ENCODE results near the gene MAGEF1. TPM values are rescaled to one million over a fixed set of nuclear protein-coding genes. Genes with fewer than 3 reads are reported as not detected.
"Not testable (repeated sequence)": the region's sequence is repeated elsewhere in the genome, so short reads cannot be mapped to it uniquely, and the experiment has no call there.

MAGEF1 gene
- total RNA-seq, 1 experiment from 2014 or later, result 25.2 TPM

DNA sequence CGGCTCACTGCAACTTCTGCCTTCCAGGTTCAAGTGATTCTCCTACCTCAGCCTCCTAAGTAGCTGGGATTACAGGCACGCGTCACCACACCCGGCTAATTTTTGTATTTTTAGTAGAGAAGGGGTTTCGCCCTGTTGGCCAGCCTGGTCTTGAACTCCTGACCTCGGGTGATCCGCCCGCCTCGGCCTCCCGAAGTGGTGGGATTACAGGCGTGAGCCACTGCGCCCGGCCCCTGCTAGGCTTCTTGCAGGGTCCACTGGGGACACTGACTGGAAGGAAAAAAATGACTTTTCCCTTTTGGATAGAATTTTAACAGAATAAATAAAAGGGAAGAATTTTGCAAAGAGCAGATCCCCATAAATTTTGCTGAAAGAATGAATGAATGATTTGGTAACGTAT is 17.3 kb upstream of the MAGEF1 start:
- DNase-seq (ENCODE audit: low read depth); in situ Hi-C loops (cut with HindIII; ENCODE audit: low pct_unique_long_range_greater_than_20kb, low sequenced_read_pairs): not testable (repeated sequence)

GRCh38 chr3:184728010-184728527 is 16.2 kb upstream of the MAGEF1 start:
- in situ Hi-C loops (cut with HindIII; ENCODE audit: low pct_unique_long_range_greater_than_20kb, low sequenced_read_pairs), result no loop called here
- DNase-seq (ENCODE audit: low read depth), result no peak

- in situ Hi-C loops (cut with HindIII; ENCODE audit: low pct_unique_long_range_greater_than_20kb, low sequenced_read_pairs), result no loop called here
- peak; percentile 42 for DNase-seq (ENCODE audit: low read depth)
Observed at GRCh38 chr3:184727357-184728009, 15.6 kb upstream of the MAGEF1 start.

GRCh38 chr3:184726497-184726896 is 14.6 kb upstream of the MAGEF1 start:
- no peak for DNase-seq (ENCODE audit: low read depth)
- in situ Hi-C loops (cut with HindIII; ENCODE audit: low pct_unique_long_range_greater_than_20kb, low sequenced_read_pairs), result no loop called here

DNA sequence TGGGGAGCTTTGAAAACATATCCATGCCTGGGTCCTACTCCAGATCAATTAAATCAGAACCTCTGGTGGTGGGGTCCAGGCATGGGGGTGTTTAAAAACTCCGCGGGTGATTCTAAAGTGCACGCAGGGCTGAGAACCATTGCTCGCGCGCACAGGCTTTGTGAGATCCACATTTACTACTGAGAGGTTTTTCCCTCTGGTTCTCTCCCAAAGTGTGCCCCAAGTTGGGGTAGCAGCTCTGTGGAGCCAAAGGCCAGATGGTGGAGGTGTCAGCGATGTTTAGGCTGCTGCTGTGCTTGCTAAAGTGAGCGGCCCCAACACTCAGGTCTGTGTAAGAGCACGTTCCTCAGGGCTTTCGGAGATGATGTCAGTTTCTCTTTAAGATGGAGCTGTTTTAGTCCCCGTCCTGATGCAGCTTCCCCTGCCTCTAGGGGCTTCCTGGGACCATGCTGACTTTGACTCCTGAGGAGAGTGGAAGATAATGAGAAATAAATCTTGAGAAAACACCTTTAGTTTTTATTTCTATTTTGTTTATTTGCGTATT is 13.4 kb upstream of the MAGEF1 start:
- DNase-seq (ENCODE audit: low read depth), result no peak
- in situ Hi-C loops (cut with HindIII; ENCODE audit: low pct_unique_long_range_greater_than_20kb, low sequenced_read_pairs), result no loop called here

DNA sequence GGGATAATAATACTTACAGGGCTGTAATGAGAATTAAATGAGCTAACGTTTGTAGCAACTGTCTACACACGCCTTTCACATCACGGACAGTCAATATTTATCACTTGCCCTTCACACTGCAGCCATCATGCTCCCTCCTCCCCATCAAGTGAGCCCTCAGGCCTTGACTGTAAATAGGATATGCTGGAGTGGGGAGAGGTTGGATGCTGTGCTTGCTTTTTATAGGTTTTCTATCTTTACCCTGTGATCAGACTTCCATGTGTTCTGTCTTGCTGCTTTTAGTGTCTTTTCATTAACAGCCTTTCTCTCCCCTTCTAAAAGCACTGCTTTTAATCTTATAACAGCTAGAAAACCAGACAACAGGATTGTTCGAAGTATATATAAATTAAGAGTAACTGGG is 12.8 kb upstream of the MAGEF1 start:
- in situ Hi-C loops (cut with HindIII; ENCODE audit: low pct_unique_long_range_greater_than_20kb, low sequenced_read_pairs), result no loop called here
- no peak for DNase-seq (ENCODE audit: low read depth)

- DNase-seq (ENCODE audit: low read depth), result no peak
- in situ Hi-C loops (cut with HindIII; ENCODE audit: low pct_unique_long_range_greater_than_20kb, low sequenced_read_pairs), result no loop called here
Observed at GRCh38 chr3:184719709-184720108, 7.8 kb upstream of the MAGEF1 start.

GRCh38 chr3:184718431-184718830 is 6.6 kb upstream of the MAGEF1 start:
- DNase-seq (ENCODE audit: low read depth), result no peak
- in situ Hi-C loops (cut with HindIII; ENCODE audit: low pct_unique_long_range_greater_than_20kb, low sequenced_read_pairs), result no loop called here

- in situ Hi-C loops (cut with HindIII; ENCODE audit: low pct_unique_long_range_greater_than_20kb, low sequenced_read_pairs), result no loop called here
Observed at GRCh38 chr3:184717399-184717983, 5.6 kb upstream of the MAGEF1 start.

DNA sequence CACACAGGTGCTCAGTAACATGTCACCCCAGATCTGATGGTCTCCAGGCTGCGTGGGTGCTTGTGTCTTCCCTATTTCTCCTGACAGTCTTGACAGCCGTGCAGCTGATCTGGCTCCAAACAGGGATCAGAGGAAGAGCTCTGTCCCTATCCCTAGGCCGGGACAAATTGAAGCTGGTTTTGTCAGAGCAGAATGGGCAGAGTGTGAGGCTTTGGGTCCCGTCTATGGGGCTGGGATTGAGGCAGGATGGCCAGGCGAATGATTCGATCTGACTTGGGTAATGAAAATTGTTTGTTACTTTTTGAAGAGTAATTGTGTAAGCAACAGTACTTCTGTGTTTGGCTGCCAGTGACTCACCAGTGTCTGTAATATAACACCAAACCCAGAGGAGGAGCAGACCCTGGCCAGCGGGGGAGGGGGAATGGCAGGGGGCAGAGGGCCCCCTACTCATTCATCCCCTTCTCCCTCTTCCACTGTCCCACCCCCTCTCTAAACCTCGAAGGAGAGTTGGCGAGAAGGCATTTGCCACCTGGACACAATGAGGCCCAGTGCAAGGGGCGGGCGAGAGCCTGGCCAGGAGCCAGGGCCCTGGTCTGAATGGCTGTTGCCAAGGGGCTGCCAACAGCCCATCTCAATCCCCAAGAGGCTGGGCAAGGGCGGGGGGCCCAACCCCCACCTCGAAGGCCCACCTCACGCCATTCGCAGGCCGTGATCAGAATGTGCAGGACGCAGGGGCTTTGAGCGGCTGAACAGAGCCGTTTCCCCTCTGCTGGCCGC is 4.9 kb upstream of the MAGEF1 start:
- in situ Hi-C loops (cut with HindIII; ENCODE audit: low pct_unique_long_range_greater_than_20kb, low sequenced_read_pairs), result no loop called here
- DNase-seq (ENCODE audit: low read depth), result no peak

More at GRCh38 chr3:184717399-184717983, 5.6 kb upstream of the MAGEF1 start:
- DNase-seq (ENCODE audit: low read depth), result no peak

- in situ Hi-C loops (cut with HindIII; ENCODE audit: low pct_unique_long_range_greater_than_20kb, low sequenced_read_pairs), result no loop called here
- DNase-seq (ENCODE audit: low read depth), result no peak
Observed at GRCh38 chr3:184715943-184716621, 4.2 kb upstream of the MAGEF1 start.

GRCh38 chr3:184713521-184713920 is 1.7 kb upstream of the MAGEF1 start:
- in situ Hi-C loops (cut with HindIII; ENCODE audit: low pct_unique_long_range_greater_than_20kb, low sequenced_read_pairs), result no loop called here

DNA sequence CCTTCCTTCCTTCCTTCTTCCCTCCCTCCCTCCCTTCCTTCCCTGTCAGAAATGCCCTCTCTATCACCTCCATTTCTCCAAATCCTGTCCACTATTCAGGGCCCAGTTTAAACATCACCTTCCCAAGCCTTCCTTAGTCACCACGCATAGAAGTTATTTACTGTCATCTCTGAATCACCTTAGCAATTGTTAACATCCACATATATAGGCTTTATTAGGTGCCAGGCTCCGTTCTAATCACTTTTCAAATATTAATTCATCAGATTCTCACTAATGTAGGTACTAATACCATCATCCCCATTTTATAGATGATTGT is 1.1 kb upstream of the MAGEF1 start:
- in situ Hi-C loops (cut with HindIII; ENCODE audit: low pct_unique_long_range_greater_than_20kb, low sequenced_read_pairs), result no loop called here
- no peak for DNase-seq (ENCODE audit: low read depth)

More at GRCh38 chr3:184713521-184713920, 1.7 kb upstream of the MAGEF1 start:
- DNase-seq (ENCODE audit: low read depth), result no peak

DNA sequence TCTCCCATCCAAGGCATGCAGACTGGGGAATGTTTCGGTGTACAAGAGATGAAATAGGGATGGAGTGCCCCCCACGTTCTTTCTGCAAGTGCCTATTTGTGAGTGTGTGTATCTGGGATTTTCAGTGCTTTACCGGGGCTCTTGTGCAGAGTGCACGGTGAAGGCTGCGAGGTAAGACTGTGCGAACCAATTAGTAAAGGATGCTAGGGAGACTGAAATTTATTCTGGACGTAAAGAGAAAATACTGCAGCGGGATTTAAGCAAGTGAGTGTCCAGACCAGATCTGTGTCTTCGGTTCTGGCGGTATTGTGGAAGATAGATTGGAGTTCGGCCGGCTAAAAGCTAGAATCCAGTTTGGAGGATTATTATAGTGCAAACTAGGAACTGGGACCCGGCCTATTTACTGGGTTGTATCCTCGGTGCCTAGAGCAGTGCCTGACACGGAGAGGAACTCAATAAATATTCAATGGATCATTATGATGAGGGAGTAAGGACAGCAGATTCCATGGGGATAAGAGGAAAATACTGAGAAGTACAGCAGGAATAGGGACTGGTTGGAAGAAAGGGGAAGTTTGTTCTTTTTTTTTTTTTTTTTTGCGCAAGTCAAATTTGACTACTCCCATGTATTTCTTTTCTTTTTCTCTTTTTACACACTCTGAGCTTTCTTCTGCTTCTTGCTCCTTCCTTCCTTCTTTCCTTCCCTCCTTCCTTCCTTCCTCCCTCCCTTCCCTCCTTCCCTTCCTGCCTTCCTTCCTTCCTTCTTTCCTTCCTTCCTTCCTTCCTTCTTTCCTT is 580 bp upstream of the MAGEF1 start:
- DNase-seq (ENCODE audit: low read depth), result no peak
- in situ Hi-C loops (cut with HindIII; ENCODE audit: low pct_unique_long_range_greater_than_20kb, low sequenced_read_pairs), result no loop called here

- DNase-seq (ENCODE audit: low read depth), result no peak
- in situ Hi-C loops (cut with HindIII; ENCODE audit: low pct_unique_long_range_greater_than_20kb, low sequenced_read_pairs), result no loop called here
Observed at GRCh38 chr3:184710870-184711492, 883 bp downstream of the MAGEF1 start.

DNA sequence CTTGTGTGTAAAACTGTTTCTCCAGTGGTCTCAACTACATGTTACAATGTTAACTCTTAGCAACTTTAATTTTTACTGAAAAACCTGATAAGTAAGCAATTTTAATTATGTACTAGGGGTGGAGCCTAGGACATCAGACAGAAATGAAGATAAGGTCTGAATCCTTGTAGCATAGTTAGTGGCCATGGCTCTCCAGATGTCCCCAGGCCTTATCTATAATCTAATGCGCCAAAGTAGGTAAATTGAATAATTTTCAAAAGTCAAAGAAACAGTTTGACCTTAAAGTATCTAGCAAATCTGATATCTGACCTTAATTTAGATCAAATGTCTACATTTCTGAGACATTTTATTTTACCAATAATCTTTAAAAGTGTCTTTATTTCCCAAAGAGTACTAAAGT is 8.2 kb downstream of the MAGEF1 start:
- in situ Hi-C loops (cut with HindIII; ENCODE audit: low pct_unique_long_range_greater_than_20kb, low sequenced_read_pairs), result no loop called here
- DNase-seq (ENCODE audit: low read depth), result no peak

- no peak for DNase-seq (ENCODE audit: low read depth)
- in situ Hi-C loops (cut with HindIII; ENCODE audit: low pct_unique_long_range_greater_than_20kb, low sequenced_read_pairs), result no loop called here
Observed at GRCh38 chr3:184700759-184701158, 11.1 kb downstream of the MAGEF1 start.

Data from Caki2 (cell line).